IPS-11a (cell line): Measurements from ENCODE around the gene FBXW8.

Experiments
- H3K4me3 ChIP-seq: one replicate; pipeline ENCODE4 v1.5.1; 2013; ENCODE audit warnings: low read depth, low read length, control low read depth

The FBXW8 gene

DNA sequence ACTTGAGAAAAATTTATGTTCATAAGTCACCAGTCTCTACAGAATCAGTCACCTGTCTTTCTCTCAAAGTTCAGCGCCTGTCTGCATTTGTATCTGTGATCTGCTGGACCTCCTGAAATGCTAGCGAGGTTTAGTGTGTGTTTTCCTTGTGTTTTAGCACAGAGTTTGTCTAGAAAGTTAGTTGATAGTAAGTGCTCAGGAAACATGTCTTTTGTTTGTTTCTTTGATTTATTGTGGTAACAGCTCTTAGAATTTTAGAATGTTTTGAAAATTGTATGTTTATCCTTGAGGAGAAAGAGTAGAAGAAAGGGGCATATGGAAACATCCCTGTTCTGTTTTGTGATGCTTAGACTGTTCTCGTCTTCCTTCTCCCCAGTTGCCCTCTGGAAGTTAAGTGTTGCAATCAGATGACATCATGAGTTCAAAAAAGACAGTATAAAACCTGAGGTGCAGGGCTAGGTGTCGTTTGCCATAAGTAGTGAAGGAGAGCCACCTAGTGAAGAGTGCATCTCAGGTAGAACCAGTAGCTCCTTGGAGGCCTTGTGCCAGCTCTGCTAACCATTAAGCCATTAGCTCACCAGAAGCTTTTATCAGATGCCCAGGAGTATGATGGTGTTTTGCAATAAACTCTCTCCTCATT, 44.8 kb downstream of the FBXW8 start:
- no peak overlapping the region for H3K4me3 ChIP-seq

DNA sequence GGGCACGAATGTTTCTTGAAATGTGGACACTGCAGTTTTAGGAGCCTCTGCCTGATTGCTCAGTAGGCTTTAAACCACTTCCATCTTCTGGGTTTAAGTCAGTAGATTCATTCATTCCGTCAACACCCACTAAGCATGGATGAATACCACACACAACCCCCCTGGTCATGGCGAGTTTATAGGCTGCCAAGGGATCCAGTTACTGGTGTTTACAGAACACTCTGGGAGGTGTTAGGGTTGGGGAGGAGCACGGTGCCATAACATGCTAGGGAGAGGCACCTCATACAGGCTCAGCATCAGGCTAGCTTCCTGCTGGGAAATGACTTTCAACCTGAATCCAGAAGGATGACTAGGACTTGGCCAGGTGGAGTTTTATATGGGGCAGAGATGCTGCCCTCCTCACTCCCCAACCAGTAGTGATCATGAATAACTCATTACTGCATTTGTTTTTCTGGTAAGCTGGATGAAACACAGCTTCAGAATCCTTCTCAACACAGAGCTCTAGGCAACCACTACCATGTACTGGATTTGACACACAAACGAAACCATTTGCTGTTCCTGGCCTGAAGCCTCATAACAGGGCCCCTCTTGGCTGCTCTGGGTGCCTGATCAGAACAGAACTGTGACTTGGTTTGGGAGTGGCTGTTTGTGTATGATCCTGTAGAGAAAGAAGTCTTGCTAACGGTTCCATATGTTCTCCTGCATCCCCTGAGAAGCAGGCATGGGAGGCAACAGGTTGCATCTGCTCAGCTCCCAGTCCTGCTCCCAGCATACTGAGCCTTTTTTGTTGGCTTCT, 47.9 kb downstream of the FBXW8 start:
- H3K4me3 ChIP-seq: no peak overlapping the region

DNA sequence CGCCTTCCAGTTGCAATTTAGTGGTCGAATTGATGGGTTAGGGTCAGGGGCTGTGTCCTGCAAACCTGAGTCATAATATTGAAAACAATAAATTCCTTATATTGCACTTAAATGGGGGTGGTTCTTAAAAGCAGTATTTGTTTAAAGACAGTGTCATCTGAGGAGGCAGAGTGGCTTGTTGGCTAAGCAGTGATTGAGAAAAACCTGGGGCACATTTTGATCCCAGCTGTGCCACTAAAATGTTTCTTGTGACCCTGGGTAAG, 48.4 kb downstream of the FBXW8 start:
- H3K4me3 ChIP-seq: no peak overlapping the region

DNA sequence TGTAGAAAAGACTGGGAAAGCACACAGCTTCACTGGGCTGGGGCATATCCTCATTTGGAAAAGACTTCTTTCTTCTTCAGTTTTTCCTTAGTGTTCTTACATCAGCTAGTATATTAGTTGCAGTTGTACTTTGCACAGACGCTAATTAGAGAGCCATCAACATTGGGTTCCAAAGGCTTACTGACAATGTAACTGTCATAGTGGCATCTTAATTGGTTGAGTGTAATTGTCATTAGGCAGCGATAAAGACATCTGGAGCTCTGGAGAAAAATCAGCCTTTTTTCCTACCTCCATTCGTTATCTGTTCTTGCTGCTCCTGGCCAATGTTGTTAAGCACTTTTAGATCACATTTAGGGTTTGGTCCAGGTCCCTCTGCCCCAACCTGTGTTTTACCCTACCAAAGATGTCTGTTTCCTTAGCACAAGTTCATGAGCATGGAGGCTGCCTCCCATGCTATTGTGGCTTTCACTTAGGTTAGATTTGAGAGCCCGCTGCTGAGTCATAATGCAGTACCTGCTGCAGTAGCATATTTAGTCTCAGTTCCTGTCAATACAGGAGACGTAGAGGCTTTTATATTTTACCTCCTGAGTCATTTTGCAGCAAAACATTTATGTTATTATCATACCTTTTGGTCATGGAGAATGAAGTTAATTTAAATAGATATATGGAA, 49.2 kb downstream of the FBXW8 start:
- no peak overlapping the region for H3K4me3 ChIP-seq

DNA sequence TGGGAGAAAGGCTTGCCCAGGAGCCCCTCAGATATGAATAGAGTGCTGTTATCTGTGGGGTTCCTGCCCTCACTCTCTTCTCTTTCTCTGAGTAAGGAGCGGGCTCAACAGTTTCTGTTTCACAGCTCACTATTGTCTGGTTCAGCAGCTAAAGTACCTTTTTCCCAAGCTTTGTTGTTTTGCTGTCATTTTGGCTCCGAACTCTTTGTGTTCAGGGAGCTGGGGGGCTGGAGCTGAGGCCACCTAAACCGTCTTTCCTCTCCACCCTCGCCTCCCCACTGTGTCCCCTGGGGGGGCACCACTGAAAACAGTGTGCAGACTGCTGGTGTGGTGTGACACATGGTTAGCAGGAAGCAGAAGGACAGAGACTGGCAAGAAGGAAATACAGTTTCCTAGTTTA, 51.4 kb downstream of the FBXW8 start:
- H3K4me3 ChIP-seq: no peak overlapping the region

DNA sequence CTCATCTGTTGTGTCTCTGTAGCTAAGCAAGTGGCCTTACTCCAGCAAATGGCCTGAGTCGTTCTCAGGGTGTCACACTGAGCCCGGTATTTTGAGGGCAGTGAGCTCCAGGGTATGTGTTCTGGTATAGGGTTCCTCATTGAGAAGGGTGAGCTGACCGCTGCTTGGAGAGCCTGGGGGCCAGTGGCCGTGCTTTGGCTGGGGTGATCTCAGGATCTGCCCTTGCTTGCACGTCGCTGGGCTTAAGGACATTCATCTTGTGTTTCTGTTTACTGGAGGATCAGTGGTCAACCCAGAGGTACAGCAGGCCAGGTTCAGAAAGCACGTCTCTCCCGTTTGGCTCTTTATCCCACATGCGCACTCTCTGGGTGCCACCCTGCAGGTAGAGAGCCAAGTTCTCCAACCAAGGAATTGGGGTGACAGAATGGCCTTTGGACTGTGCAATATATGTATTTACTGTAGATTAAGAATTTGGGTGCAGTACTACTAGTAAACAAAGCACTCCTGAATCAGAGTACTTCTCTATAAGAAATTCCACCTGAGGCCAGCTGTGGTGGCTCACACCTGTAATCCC, 52.1 kb downstream of the FBXW8 start:
- no peak overlapping the region for H3K4me3 ChIP-seq

DNA sequence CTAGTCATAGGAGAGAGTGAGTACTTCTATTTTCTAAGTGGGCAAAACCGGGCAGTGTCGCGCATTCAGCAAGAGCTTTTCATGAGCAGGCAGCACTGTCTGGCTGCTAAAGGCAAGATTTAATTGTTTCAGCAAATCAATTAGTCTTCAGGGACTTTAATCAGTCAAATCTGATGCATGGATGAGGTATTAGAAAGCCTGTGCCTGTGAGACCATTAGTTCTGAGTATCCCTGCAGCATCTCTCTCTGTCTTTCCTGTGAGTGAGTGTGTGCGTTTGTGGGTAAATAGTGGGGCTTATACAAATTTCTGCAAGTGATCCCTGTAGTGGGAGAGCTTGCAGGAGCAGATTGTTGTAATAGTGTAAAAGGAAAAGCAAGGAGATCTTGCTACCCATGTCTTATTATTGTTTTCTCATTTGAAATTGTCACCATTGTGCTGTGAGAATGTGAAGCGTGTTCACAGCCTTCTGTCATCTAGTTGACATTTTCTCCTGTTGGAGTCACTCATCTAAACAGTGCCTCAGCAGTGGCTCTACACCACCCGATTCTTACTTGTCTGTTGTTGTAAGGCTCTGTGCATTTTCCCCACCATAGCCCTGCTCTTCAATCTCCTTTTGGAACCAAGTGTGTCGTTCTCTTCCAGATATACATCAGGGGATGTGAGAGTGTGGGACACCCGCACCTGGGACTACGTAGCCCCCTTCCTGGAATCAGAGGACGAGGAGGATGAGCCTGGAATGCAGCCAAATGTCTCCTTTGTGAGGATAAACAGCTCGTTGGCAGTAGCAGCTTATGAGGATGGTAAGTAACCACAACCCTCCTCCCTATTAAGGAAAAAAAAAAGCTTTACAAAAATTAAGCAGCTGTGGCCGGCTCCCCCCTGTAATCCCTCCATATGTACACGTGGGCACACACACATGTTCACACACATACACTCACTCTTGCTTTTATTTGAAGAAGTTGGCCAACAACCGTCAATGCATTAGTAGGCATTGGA, 53.6 kb downstream of the FBXW8 start:
- no peak overlapping the region for H3K4me3 ChIP-seq

DNA sequence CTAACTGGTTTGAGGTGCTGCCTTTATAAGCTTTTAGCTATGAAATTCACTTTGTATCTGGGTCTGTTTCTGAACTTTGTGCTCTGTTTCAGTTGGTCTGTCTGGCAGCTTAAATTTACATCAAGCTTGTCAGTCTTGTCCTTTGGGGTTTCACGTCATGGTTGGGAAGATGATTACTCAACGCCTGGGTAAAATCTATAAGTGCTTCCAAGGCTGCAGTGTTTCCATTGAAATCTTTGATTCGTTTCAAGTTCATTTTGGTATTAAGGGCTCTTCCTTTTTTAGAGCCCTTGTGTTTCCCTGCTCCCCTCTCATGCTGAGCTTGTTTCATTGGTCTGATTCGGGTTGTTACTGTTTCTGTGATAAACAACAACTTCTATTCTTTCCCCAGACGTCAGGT, 58.2 kb downstream of the FBXW8 start:
- H3K4me3 ChIP-seq: no peak overlapping the region

DNA sequence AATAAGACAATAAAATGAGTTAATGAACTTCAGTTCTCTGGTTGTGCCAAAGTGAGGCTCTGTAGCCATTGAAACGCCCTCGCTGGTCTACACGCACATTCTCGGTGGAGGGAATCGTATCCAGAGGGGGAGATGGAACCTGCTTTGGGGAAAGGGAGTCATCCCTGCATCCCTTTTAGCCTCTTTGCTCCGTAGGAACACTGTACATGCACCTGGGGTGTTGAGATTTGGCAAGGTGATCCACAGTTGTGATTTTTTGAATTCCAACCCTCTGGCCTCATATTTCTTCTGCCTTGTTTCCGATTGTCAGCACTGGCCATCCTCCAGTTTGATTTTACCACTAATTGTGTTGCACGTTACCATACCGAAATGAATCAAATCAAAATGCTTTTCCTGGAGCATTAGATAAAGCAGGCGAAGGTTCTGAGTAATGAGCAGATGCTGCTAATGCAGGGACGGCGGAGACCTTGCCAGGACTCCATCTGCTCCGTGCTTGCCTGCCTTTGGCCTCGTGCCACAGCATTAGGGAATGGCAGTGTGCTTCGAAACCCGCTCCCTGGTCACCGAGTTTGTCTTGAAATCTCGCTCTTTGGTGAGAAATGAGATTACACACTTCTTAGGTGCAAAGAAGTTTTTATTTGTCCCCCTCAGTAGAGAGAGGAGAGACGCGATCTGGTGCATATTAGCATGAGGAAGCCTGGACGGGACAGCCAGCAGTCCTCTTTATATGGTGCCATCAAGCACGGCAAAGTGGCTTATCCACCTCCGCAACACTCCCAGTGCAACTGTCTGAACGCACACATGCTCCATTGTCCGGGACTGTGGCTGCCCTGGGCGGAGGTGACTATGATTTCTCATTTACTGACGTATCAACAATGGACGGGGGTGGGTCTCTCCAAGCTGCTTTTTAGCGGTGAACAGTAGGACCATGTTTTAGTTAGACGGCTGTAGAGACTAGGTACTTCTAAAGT, 59.1 kb downstream of the FBXW8 start:
- H3K4me3 ChIP-seq: no peak overlapping the region

DNA sequence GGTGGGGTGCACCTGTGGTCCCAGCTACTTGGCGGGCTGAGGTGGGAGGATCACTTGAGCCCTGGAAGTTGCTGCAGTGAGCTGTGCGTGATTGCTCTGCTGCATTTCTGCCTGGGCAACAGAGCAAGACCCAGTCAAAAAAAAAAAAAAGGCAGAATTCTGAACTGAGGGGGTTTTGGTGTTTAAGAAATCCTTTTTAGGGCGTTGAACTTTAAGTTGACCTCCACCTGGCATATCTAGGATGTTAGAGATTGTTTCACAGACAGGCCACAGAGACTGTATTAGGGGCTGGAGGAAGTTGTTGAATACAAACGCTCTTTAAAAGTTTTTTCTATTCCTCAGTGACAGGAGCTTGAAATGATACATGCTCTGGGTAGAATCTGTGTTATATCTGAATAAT, 60.5 kb downstream of the FBXW8 start:
- no peak overlapping the region for H3K4me3 ChIP-seq

DNA sequence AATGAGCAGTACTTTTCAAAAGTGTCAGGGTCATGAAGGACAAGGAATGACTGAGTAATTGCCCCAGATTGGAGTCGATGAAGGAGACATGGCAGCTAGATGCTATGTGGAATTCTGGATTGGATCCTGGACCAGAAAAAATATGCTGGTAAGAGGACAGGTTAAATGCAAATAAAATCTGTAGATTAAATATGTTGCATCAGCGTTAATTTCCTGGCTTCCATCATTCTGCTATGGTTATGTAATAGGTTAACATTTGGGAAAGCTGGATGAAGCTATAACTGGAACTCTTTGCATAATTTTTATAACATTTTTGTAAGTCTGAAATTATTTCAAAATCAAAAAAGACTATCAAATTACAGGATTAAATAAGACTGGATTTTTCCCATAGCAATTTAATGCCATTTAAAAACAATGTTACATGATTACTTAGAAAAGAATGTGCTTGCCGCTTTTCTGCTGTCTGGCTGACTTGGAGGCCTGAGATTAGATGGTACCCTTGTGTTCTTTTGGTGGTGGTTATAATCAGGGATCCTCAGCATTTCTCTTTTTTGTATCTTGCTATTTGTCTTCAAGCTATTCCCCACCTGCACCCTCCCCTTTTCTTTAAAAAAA, 65.1 kb downstream of the FBXW8 start:
- no peak overlapping the region for H3K4me3 ChIP-seq

DNA sequence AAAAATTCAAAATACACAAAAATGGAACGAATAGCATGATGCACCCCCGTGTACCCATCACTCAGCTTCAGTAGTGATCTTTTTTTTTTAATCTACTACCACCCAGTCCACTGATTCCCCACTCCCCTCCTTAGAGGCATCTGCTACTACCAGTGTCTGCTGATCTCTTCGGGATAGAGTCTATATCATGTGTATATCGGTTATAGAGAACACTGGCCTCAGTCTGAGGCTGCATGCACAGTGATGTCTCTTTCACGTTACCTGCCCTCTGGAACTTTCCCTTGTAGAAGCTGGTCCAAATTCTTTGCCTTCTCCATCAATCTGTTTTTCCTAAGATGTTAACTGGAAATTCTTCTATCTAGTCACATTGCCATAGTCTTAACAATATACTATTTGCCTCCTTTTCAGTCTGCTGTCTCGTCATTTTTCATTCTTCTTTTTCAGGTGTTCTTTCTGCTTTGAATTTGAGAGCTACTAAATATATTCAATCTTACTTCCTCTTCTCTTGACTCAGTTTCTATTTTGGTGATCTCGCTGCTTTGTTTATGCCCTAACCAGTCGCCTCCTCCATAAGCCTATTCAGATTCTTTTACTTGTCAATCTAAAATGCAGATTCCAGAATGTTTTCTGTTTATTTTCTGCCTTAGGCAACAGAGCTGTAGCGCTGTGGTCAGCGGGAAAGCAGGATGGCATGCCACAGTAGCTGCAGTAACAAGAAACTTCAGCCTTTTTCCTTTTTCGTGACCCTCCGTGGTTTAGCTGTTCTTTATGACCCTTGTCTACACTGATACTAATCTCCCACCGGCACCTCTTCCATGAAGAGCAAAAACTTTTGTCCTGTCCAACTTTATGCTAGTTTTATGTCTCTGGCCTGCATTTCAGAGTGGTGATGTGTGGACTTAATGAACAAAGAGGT, 67.0 kb downstream of the FBXW8 start:
- no peak overlapping the region for H3K4me3 ChIP-seq

DNA sequence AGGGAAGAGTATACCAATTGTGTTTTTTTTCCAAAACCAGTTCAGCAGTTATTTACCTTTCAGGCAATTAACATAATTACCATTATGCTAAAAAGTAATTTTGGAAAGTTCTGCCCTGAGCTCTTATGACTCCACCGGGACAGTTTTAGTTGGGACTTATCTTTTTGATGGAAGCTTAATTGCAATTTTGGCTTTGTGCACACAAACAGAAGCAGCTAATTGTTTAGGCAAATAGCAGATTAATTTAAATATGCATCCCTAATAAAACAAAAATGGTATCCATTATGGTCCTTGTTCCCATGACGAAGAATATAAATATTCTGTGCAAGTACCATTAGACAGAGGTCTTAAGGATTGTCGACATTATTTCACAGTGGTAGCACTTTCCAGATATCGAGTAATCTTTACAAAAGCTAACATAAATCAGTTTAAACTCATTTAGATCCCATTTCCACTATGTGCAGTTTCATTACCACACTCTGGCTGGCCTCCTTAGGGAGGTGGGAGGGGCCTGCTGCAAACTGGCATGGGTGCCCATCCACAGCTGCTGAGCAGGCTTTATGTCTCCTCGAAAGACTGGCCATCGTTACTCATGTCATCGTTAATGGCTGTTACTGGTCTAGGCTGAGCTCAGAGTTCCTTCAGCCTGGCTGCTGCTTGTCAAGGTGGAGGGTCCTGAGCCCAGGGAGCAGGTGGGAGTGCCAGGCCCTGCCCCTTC, 68.2 kb downstream of the FBXW8 start:
- H3K4me3 ChIP-seq: no peak overlapping the region

DNA sequence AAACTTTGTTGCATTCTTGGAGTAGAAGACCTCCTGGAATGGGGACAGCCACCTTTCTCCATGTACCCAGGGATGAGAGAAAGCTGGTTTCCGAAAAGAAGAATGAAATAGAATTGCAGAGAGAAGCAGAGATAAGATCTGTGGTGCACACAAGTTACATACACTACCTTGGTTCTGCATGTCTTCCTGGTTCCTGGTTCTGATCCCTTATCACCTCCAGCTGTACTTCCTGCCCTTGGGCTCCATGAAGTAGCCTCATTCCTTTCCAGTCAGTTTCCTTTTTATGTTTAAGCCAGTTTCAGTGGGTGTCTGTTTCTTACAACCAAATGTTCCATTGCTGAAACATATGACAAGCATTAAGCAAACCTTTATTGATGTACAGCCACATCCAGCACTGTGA, 69.3 kb downstream of the FBXW8 start:
- H3K4me3 ChIP-seq: no peak overlapping the region

DNA sequence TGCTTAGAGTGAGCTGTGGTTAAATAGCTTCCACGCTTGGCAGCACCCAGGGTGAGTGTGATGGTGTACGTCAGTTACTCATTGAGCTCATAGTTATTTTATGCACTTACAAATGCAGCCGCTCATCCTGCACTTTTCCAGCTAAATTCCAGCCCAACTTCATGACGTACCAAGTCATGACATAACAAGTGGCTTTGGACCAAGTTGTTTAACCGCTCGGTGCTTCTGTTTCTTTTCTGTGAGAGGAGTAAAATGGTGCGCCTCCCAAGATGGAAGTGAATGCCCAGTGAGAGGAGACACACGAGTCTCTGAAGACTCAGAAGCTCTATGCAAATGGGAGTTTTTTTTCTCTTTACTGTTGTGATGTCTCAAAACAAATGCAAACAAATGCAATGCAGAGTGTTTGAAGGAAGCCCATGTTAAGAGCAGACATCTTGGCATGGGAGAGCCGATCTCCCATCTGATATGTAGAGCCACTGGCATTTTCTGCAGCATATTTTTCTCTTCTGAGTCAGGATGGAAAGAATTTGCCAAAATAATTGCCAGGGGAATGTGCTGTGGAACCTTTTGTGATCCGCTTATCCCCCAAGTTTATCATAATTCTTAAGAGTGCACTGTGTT, 72.2 kb downstream of the FBXW8 start:
- H3K4me3 ChIP-seq: no peak overlapping the region

DNA sequence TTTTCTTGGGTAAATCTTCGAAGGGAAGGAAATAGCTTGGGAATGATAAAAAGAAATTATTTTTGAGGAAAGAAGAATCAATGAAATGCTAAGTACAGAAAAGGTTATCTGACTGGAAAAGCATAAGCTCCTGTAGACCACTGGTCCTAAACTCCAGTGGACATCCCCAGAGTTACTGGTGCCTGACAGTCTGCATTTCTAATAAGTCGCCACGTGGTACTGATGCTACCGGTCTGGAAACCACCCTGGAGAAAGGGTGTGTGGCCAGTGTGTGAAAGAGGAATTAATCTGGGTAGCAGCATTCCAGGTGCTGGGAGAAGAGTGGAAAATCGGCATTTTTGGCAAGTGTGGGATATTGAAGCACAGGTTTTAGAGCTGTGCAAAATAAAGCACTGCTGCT, 73.3 kb downstream of the FBXW8 start:
- no peak overlapping the region for H3K4me3 ChIP-seq

DNA sequence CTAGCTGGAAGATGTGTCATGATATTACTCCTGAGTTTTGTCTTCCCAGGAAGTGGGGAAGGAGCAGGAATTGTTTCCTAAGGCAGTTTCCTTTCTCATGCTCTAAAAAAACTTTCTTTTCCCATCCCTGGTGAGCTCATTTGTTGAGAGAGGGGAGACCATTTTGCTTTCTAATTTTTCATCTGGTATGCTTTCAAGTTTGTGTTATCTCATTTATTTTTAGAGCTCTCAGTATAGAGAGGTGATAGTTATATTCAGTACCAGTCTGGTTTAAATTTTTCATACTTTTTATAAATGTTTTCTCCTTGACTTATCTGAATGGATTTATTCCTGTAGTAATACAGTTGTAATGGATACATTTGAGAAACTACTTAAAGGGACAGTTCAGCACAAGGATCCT, 79.6 kb downstream of the FBXW8 start:
- no peak overlapping the region for H3K4me3 ChIP-seq
